ENCODE measurements around the gene ARHGDIG.

- TF ChIP-seq, protein P1, sequence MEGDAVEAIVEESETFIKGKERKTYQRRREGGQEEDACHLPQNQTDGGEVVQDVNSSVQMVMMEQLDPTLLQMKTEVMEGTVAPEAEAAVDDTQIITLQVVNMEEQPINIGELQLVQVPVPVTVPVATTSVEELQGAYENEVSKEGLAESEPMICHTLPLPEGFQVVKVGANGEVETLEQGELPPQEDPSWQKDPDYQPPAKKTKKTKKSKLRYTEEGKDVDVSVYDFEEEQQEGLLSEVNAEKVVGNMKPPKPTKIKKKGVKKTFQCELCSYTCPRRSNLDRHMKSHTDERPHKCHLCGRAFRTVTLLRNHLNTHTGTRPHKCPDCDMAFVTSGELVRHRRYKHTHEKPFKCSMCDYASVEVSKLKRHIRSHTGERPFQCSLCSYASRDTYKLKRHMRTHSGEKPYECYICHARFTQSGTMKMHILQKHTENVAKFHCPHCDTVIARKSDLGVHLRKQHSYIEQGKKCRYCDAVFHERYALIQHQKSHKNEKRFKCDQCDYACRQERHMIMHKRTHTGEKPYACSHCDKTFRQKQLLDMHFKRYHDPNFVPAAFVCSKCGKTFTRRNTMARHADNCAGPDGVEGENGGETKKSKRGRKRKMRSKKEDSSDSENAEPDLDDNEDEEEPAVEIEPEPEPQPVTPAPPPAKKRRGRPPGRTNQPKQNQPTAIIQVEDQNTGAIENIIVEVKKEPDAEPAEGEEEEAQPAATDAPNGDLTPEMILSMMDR (IDR thresholded peaks at IDR 0.05; ENCODE audit: insufficient read depth, low read length, poor library complexity, severe bottlenecking) = no peak
- no peak for TF ChIP-seq EZH2phosphoT487 (conservative IDR thresholded peaks at IDR 0.05; ENCODE audit: low read length)
Measured at GRCh38 chr16:276426-277077, 3.8 kb upstream of the ARHGDIG start.

Data from SU-DHL-6 (cell line).